SU-DHL-6 (cell line): ENCODE results near the gene KLHL30.

Experiments used
- CTCF ChIP-seq: fragments of 200-600 bp; sonication (generic); IDR thresholded peaks from one replicate; pipeline ENCODE4 v1.5.1; 2017; ENCODE audit warnings: antibody characterized with exemption, mild to moderate bottlenecking, low read length, moderate library complexity; ENCODE audit not compliant: insufficient read depth, poor library complexity, severe bottlenecking
- EZH2phosphoT487 ChIP-seq: fragments of 200-600 bp; sonication (generic), shearing (Covaris generic); conservative IDR thresholded peaks from 2 replicates; pipeline ENCODE4 v1.6.1; 2018; ENCODE audit warnings: mild to moderate bottlenecking, antibody characterized with exemption, low read length, moderate library complexity, mixed read lengths

- TF ChIP-seq CTCF, result no peak
- TF ChIP-seq EZH2phosphoT487, result no peak
These were observed 23.9 kb downstream of the KLHL30 start for GRCh38 chr2:238162251-238162845.
